Esophagus muscularis mucosa (tissue), 4 donors: ENCODE measurements around the gene FUT3. TPM values are rescaled to one million over a fixed set of nuclear protein-coding genes. Genes with fewer than 3 reads are reported as not detected.

Experiments
- DNase-seq: peaks from one replicate; pipeline ENCODE4 v3.0.0-alpha.2; 2017; ENCODE audit errors: extremely low spot score
- H3K27ac ChIP-seq, 4 donors: fragments of 200-600 bp; sonication (generic); replicated peaks in 1 of 4; 1 replicate in 3 of 4; 2 replicates in 1 of 4; pipeline ENCODE4 v1.5.1; 2016 to 2019; ENCODE audit warnings: mild to moderate bottlenecking in 1 of 4
- H3K27me3 ChIP-seq, 4 donors: fragments of 200-600 bp; sonication (generic); one replicate each; pipeline versions ENCODE4 v1.5.1 to v1.6.0; 2016 to 2019
- H3K36me3 ChIP-seq, 4 donors: fragments of 200-600 bp; sonication (generic); one replicate each; pipeline ENCODE4 v1.5.1; 2016 to 2019
- H3K4me1 ChIP-seq, 4 donors: fragments of 200-600 bp; sonication (generic); one replicate each; pipeline ENCODE4 v1.5.1; 2016 to 2019
- H3K4me3 ChIP-seq, 4 donors: fragments of 200-600 bp; sonication (generic); 1 replicate in 2 of 4; 2 replicates in 2 of 4; pipeline ENCODE4 v1.5.1; 2016 to 2019; ENCODE audit warnings: mild to moderate bottlenecking in 4 of 4, moderate library complexity in 1 of 4
- H3K9me3 ChIP-seq, 4 donors: fragments of 200-600 bp; sonication (generic); 1 replicate in 3 of 4; 2 replicates in 1 of 4; pipeline ENCODE4 v1.5.1; 2016 to 2019
- CTCF ChIP-seq, 3 experiments: fragments of 200-600 bp in 2 of 3; fragments of 450-650 bp in 1 of 3; sonication (generic) in 2 of 3; IDR thresholded peaks; one replicate each; pipeline ENCODE4 v1.5.1; 2017 to 2019; ENCODE audit warnings: antibody characterized with exemption in 3 of 3, mild to moderate bottlenecking in 2 of 3, moderate library complexity in 1 of 3
- EP300 ChIP-seq: sonication (generic); formaldehyde crosslinking; IDR thresholded peaks from one replicate; pipeline ENCODE4 v1.6.1; 2017; ENCODE audit warnings: antibody characterized with exemption
- POLR2A ChIP-seq: fragments of 450-650 bp; IDR thresholded peaks from one replicate; pipeline ENCODE4 v1.6.1; 2017; ENCODE audit warnings: antibody characterized with exemption, moderate library complexity, mild to moderate bottlenecking, low read depth
- POLR2AphosphoS5 ChIP-seq, 2 donors: sonication (generic); formaldehyde crosslinking; IDR thresholded peaks; one replicate each; pipeline ENCODE4 v1.6.1; 2017; ENCODE audit warnings: antibody characterized with exemption in 2 of 2
- WGBS: methylation state at CpG from one replicate; pipeline ENCODE4 v1.1.5; 2018; 5-methylcytosine and 5-hydroxymethylcytosine counted together
- intact Hi-C: fragments of 100-400 bp; cut with DNase I; formaldehyde crosslinking; loops from one replicate; pipeline ENCODE4 v1.15.1; 2023
- total RNA-seq, 4 donors: library from RNA; depleted of rRNA; stranded (reverse); fragments of >200 nt; gene quantifications; one replicate each; pipeline versions ENCODE4 v1.1.0 to v1.2.1, GENCODE V29; 2016

Gene FUT3
- total RNA-seq, 4 donors from 2014 or later = 0.57 TPM; not detected in 3

DNA sequence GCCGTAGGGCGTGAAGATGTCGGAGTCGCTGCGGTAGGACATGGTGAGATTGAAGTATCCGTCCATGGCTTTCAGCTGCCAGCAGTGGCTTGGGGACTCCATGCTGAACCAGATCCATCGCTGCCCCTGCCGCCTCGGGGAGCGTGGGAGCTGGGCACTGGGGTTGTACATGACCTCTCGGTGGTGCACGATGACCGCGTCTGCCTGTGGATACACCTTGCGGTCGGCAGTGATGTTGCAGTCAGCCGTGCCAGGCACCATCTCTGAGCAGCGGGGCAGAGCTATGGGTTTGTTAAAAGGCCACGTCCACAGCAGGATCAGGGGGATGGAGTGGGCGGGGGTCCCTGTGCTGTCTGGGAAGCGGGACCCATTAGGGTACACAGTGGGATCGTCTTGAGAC is 19.2 kb downstream of the FUT3 start:
- 90% methylated on average over 15 of the region's 22 CpGs for WGBS
- intact Hi-C loops = no loop called here
- peaks cover 0 to 34% (median 1%) of the 10 kb centered on the region in 4 donors for H3K27me3 ChIP-seq
- no peaks in the 10 kb centered on the region for H3K9me3 ChIP-seq
- no peak overlapping the region for H3K4me3 ChIP-seq
- no peak for DNase-seq
- no peak overlapping the region for H3K27ac ChIP-seq
- no peaks in the 10 kb centered on the region for H3K36me3 ChIP-seq
- TF ChIP-seq POLR2A = no peak
- no peak for TF ChIP-seq CTCF (IDR thresholded peaks at IDR 0.05)
- TF ChIP-seq EP300 = no peak
- no peak for TF ChIP-seq POLR2AphosphoS5 (IDR thresholded peaks at IDR 0.05)
- H3K4me1 ChIP-seq = peaks cover 14 to 31% (median 28%) of the 10 kb centered on the region in 4 donors

GRCh38 chr19:5831159-5831558 is 20.1 kb downstream of the FUT3 start:
- TF ChIP-seq EP300 (no peak), POLR2A (no peak), POLR2AphosphoS5 (IDR thresholded peaks at IDR 0.05) (no peak), CTCF (IDR thresholded peaks at IDR 0.05) (no peak)
- H3K27me3 ChIP-seq = peaks cover 0 to 39% (median 1%) of the 10 kb centered on the region in 4 donors
- intact Hi-C loops = no loop called here
- no peak overlapping the region for H3K27ac ChIP-seq
- 90% methylated on average over 2 of the region's 9 CpGs for WGBS
- H3K36me3 ChIP-seq = no peaks in the 10 kb centered on the region
- no peaks in the 10 kb centered on the region for H3K9me3 ChIP-seq
- H3K4me1 ChIP-seq = peaks cover 21 to 40% (median 36%) of the 10 kb centered on the region in 4 donors
- no peak for DNase-seq
- H3K4me3 ChIP-seq = no peak overlapping the region

DNA sequence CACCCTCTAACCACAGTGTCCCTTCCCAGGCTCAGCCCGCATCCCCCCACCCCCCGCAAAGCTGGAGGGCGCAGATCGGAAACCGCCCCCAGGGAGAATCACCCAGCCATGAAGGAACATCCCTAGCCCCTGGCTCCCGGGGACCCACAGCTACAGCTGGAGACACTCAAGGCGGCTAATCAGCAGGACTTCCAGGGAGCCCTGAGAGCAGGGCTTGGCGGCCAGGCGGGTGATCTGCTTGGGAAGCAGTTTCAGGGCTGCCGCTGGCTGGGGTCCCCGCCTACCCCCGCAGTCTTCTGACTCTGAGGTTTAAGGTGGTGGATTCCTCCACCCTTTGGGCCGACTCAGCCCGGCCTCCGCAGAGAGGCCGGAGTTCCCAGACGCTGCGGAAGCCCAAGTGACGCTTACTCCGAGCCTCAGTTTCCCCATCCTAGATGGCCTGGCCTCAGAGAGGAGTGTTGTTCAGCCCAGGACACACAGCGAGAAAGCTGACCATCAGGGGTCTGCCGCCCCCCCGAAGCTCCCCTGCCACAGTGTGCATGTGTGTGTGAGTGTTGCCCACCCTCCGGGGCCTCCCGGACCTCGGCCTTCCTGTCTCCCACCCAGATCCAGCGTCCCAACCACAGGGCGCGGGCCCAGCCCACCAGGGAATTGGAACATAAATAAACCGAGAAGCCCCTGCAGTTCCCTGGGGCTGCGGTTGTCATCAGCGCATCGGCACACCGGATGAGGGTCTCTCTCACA is 21.5 kb downstream of the FUT3 start:
- Histone ChIP-seq H3K4me3 (peak overlapping the region; percentile 52 to 68 (median 54)), H3K4me1 (peaks cover 21 to 41% (median 36%) of the 10 kb centered on the region in 4 donors), H3K9me3 (no peaks in the 10 kb centered on the region), H3K27me3 (peaks cover 0 to 39% (median 1%) of the 10 kb centered on the region in 4 donors), H3K27ac (peak overlapping the region; percentile 89 to 95 (median 91)), H3K36me3 (no peaks in the 10 kb centered on the region)
- TF ChIP-seq POLR2AphosphoS5 (IDR thresholded peaks at IDR 0.05) = no peak
- no peak for TF ChIP-seq POLR2A
- no peak for TF ChIP-seq CTCF (IDR thresholded peaks at IDR 0.05)
- TF ChIP-seq EP300 = no peak
- intact Hi-C loops = loop anchor here (5.0 kb wide), 1 partner anchor 63 kb away; no protein-coding TSS in a partner anchor
- WGBS = 32% methylated on average over 13 of the region's 34 CpGs
- DNase-seq = no peak

- H3K9me3 ChIP-seq = no peaks in the 10 kb centered on the region
- H3K27ac ChIP-seq = peak overlapping the region; percentile 89 to 95 (median 91)
- H3K27me3 ChIP-seq = peaks cover 0 to 39% (median 1%) of the 10 kb centered on the region in 4 donors
- 5% methylated on average over 13 of the region's 47 CpGs for WGBS
- DNase-seq = no peak
- peaks cover 21 to 41% (median 36%) of the 10 kb centered on the region in 4 donors for H3K4me1 ChIP-seq
- intact Hi-C loops = loop anchor here (5.0 kb wide), 1 partner anchor 63 kb away; no protein-coding TSS in a partner anchor
- H3K4me3 ChIP-seq = peak overlapping the region; percentile 52 to 68 (median 54)
- TF ChIP-seq POLR2AphosphoS5 (IDR thresholded peaks at IDR 0.05) (peak; percentile 49 to 64), CTCF (IDR thresholded peaks at IDR 0.05) (peak; percentile 13 to 36 (median 25)), EP300 (no peak), POLR2A (no peak)
- no peaks in the 10 kb centered on the region for H3K36me3 ChIP-seq
Observed at GRCh38 chr19:5828661-5829566, 22.3 kb downstream of the FUT3 start.
